Measurements from ENCODE around the gene SH3BP4. TPM values are rescaled to one million over a fixed set of nuclear protein-coding genes. Genes with fewer than 3 reads are reported as not detected.
A peak's percentile ranks its signal among the peaks of the same experiment; 100 is the strongest.

Gene SH3BP4
- polyA plus RNA-seq, 4 donors, result 3.6 to 36.7 (median 17.4) TPM

- Histone ChIP-seq H3K27me3 (ENCODE audit: control insufficient read depth in 3 of 3, insufficient read depth in 3 of 3, low read length in 3 of 3) (no peaks in the 10 kb centered on the region), H3K4me3 (ENCODE audit: low read depth in 1 of 3, low read length in 3 of 3) (no peak overlapping the region), H3K27ac (ENCODE audit: low read depth in 1 of 3, low read length in 2 of 3) (no peak overlapping the region), H3K36me3 (ENCODE audit: control insufficient read depth in 3 of 3, insufficient read depth in 2 of 3, low read depth in 1 of 3, low read length in 3 of 3) (peaks cover 0 to 13% (median 0%) of the 10 kb centered on the region in 3 donors), H3K9me3 (ENCODE audit: control insufficient read depth in 2 of 2, insufficient read depth in 1 of 2, low read depth in 1 of 2, low read length in 1 of 2) (no peaks in the 10 kb centered on the region), H3K4me1 (ENCODE audit: control insufficient read depth in 3 of 3, insufficient read depth in 2 of 3, low read depth in 1 of 3, low read length in 2 of 3) (peaks cover 0 to 25% (median 7%) of the 10 kb centered on the region in 3 donors)
- DNase-seq, result no peak
- 52 to 67% (median 55%) methylated on average over 3 of the region's 3 CpGs for WGBS, 3 donors
- no peak for FAIRE-seq
Measured at GRCh38 chr2:234957834-234958135, 6.0 kb downstream of the SH3BP4 start.

DNA sequence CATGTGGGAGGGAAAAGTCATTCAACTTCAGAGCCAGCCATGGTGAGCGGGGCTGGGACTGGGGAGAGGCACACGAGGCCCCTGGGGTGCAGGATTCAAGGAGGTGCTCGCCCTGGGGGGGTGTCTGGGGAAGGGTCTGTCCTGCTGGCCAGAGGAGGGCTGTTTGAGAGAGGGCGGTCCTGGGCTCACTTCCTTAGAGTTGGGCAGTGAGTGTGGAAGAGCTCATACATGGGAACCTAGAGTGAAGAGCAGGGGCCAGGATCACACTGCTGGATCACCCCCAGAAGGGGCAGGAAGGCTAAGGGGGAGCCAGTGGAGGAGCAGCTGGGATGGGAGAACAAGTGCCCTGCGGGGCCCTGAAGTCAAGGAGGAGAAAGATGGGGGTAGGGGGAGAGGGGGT is 6.5 kb downstream of the SH3BP4 start:
- H3K36me3 ChIP-seq (ENCODE audit: control insufficient read depth in 3 of 3, insufficient read depth in 2 of 3, low read depth in 1 of 3, low read length in 3 of 3), result peaks cover 0 to 13% (median 0%) of the 10 kb centered on the region in 3 donors
- no peak overlapping the region for H3K27ac ChIP-seq (ENCODE audit: low read depth in 1 of 3, low read length in 2 of 3)
- H3K4me1 ChIP-seq (ENCODE audit: control insufficient read depth in 3 of 3, insufficient read depth in 2 of 3, low read depth in 1 of 3, low read length in 2 of 3), result peaks cover 0 to 23% (median 7%) of the 10 kb centered on the region in 3 donors
- no peaks in the 10 kb centered on the region for H3K27me3 ChIP-seq (ENCODE audit: control insufficient read depth in 3 of 3, insufficient read depth in 3 of 3, low read length in 3 of 3)
- no peaks in the 10 kb centered on the region for H3K9me3 ChIP-seq (ENCODE audit: control insufficient read depth in 2 of 2, insufficient read depth in 1 of 2, low read depth in 1 of 2, low read length in 1 of 2)
- H3K4me3 ChIP-seq (ENCODE audit: low read depth in 1 of 3, low read length in 3 of 3), result no peak overlapping the region
- no peak for FAIRE-seq
- no peak for DNase-seq
- 81 to 84% (median 84%) methylated on average over 5 of the region's 5 CpGs for WGBS, 3 donors

- Histone ChIP-seq H3K4me1 (ENCODE audit: control insufficient read depth in 3 of 3, insufficient read depth in 2 of 3, low read depth in 1 of 3, low read length in 2 of 3) (peaks cover 0 to 19% (median 7%) of the 10 kb centered on the region in 3 donors), H3K36me3 (ENCODE audit: control insufficient read depth in 3 of 3, insufficient read depth in 2 of 3, low read depth in 1 of 3, low read length in 3 of 3) (peaks cover 0 to 18% (median 0%) of the 10 kb centered on the region in 3 donors), H3K4me3 (ENCODE audit: low read depth in 1 of 3, low read length in 3 of 3) (no peak overlapping the region), H3K27me3 (ENCODE audit: control insufficient read depth in 3 of 3, insufficient read depth in 3 of 3, low read length in 3 of 3) (no peaks in the 10 kb centered on the region), H3K9me3 (ENCODE audit: control insufficient read depth in 2 of 2, insufficient read depth in 1 of 2, low read depth in 1 of 2, low read length in 1 of 2) (no peaks in the 10 kb centered on the region), H3K27ac (ENCODE audit: low read depth in 1 of 3, low read length in 2 of 3) (no peak overlapping the region)
- DNase-seq, result no peak
- WGBS, 3 donors, result 65 to 79% (median 71%) methylated on average over 10 of the region's 10 CpGs
- FAIRE-seq, result no peak
Measured at GRCh38 chr2:234958746-234959395, 7.1 kb downstream of the SH3BP4 start.

DNA sequence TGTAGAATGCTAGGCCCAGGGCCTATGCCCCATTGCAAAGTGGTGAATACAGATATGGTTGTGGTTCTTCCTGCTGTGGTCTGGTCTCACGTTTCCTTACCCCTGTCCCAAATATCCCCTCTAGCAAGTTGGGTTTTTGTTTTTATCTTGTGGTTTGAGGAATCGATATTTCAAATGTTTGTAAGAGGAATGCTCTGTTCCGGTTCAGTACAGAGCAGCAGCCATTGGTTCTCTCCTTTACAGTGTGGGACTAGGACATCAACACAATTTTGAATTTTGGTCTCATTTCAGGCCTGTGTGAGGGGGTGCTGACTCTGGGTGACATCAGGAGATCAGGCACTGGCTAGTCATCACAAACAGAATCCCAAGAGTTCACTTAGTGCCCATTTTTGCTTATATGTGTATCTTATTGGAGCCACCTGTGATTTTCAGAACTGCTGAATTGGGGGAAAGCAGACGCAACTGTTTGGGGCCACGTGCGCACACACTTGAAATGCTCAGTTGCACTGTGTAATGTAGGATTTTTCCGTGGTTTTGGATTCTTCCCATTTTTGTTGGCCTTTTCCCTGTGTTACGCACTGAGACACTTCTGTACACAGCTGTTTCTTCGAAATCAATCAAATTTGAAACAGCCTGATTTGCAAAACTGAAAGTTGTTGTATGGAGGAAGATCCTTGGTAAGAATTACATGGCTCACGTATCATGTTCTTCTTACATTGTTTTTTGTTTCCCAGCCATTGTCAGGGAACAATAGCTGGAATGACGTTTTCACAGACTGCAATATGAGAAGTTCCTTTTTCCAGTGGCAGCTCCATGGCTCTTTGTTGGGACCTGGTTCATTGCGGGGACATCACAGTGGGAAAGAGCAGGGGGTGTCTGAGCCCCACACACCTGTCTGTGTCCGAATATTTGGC is 8.6 kb downstream of the SH3BP4 start:
- WGBS, 3 donors, result 61 to 77% (median 66%) methylated on average over 13 of the region's 13 CpGs
- FAIRE-seq (no peak), DNase-seq (no peak)
- Histone ChIP-seq H3K4me1 (ENCODE audit: control insufficient read depth in 3 of 3, insufficient read depth in 2 of 3, low read depth in 1 of 3, low read length in 2 of 3) (peaks cover 0 to 12% (median 3%) of the 10 kb centered on the region in 3 donors), H3K36me3 (ENCODE audit: control insufficient read depth in 3 of 3, insufficient read depth in 2 of 3, low read depth in 1 of 3, low read length in 3 of 3) (peaks cover 0 to 28% (median 0%) of the 10 kb centered on the region in 3 donors), H3K9me3 (ENCODE audit: control insufficient read depth in 2 of 2, insufficient read depth in 1 of 2, low read depth in 1 of 2, low read length in 1 of 2) (no peaks in the 10 kb centered on the region), H3K27me3 (ENCODE audit: control insufficient read depth in 3 of 3, insufficient read depth in 3 of 3, low read length in 3 of 3) (no peaks in the 10 kb centered on the region), H3K4me3 (ENCODE audit: low read depth in 1 of 3, low read length in 3 of 3) (no peak overlapping the region), H3K27ac (ENCODE audit: low read depth in 1 of 3, low read length in 2 of 3) (peak overlapping the region in 1 of 3 donors; percentile 73)

DNA sequence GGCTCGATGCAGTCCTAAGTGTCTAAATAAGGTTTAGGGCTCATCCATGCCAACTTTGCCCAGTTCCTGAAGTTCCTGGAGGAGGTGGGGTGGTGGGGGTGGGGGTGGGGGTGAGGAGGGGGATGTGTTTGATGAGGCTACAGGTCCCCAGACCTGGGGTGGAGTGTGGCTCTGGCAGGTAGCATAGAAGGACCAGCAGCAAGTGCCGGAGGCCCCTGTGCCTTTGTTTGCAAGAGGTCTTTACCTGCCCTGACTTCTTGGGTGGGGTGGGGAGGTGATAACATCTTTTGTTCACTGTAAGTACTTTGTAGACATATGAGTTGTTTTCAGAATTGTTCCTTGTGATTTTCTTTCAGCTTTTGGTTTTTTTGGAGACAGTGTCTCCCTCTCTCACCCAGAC is 10.0 kb downstream of the SH3BP4 start:
- 77 to 88% (median 84%) methylated on average over 2 of the region's 2 CpGs for WGBS, 3 donors
- no peak overlapping the region for H3K4me3 ChIP-seq (ENCODE audit: low read depth in 1 of 3, low read length in 3 of 3)
- DNase-seq (no peak), FAIRE-seq (no peak)
- H3K27me3 ChIP-seq (ENCODE audit: control insufficient read depth in 3 of 3, insufficient read depth in 3 of 3, low read length in 3 of 3), result no peaks in the 10 kb centered on the region
- no peak overlapping the region for H3K27ac ChIP-seq (ENCODE audit: low read depth in 1 of 3, low read length in 2 of 3)
- H3K9me3 ChIP-seq (ENCODE audit: control insufficient read depth in 2 of 2, insufficient read depth in 1 of 2, low read depth in 1 of 2, low read length in 1 of 2), result no peaks in the 10 kb centered on the region
- peaks cover 0 to 3% (median 3%) of the 10 kb centered on the region in 3 donors for H3K4me1 ChIP-seq (ENCODE audit: control insufficient read depth in 3 of 3, insufficient read depth in 2 of 3, low read depth in 1 of 3, low read length in 2 of 3)
- H3K36me3 ChIP-seq (ENCODE audit: control insufficient read depth in 3 of 3, insufficient read depth in 2 of 3, low read depth in 1 of 3, low read length in 3 of 3), result peaks cover 0 to 28% (median 0%) of the 10 kb centered on the region in 3 donors

DNA sequence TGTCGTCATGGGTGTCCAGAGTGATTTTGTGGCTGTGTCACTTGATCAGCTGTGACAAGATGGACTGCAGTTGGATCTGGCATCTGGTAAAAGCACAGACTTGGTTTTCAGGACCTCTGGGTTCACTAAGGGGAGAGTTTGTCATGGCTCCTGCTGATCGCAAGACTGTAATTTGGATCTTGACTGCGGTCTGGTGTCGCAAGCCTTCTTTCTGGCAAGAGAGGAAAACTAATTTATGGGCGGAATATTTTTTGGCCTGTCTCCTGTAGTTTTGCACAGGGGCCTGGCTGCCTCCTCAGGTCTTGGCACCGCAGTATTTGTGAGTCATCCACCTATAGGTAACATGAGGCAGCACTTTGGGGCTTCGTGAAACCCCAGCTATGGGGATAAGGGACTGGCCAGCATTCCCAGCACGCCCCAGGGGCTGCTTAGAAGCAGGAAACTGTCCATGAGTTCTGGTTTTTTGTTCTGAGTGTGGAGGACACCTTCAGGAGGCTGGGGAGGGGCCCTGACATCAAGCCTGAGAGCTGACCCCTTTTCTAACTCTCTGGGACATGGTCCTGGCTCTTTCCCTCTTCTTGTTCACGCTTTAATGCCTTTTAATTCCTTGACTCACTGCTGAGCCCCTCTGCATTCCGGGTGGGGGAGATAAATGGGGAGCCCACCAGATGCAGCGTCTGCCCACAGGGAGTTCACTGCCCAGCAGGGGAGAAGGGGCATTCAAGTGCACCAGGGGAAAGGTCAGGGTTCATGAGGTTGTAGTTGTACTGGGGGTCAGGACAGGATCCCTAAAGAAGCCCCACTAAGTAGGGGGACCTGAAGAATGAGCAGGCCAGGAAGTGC is 12.2 kb downstream of the SH3BP4 start:
- Histone ChIP-seq H3K4me1 (ENCODE audit: control insufficient read depth in 3 of 3, insufficient read depth in 2 of 3, low read depth in 1 of 3, low read length in 2 of 3) (no peaks in the 10 kb centered on the region), H3K27ac (ENCODE audit: low read depth in 1 of 3, low read length in 2 of 3) (no peak overlapping the region), H3K9me3 (ENCODE audit: control insufficient read depth in 2 of 2, insufficient read depth in 1 of 2, low read depth in 1 of 2, low read length in 1 of 2) (no peaks in the 10 kb centered on the region), H3K36me3 (ENCODE audit: control insufficient read depth in 3 of 3, insufficient read depth in 2 of 3, low read depth in 1 of 3, low read length in 3 of 3) (peaks cover 0 to 27% (median 0%) of the 10 kb centered on the region in 3 donors), H3K27me3 (ENCODE audit: control insufficient read depth in 3 of 3, insufficient read depth in 3 of 3, low read length in 3 of 3) (no peaks in the 10 kb centered on the region), H3K4me3 (ENCODE audit: low read depth in 1 of 3, low read length in 3 of 3) (no peak overlapping the region)
- 72 to 76% (median 75%) methylated on average over 11 of the region's 11 CpGs for WGBS, 3 donors
- FAIRE-seq, result no peak
- DNase-seq, result no peak

GRCh38 chr2:234964631-234965461 is 13.0 kb downstream of the SH3BP4 start:
- FAIRE-seq (no peak), DNase-seq (no peak)
- WGBS, 3 donors, result 71 to 72% (median 71%) methylated on average over 17 to 18 of the region's 18 CpGs
- no peaks in the 10 kb centered on the region for H3K4me1 ChIP-seq (ENCODE audit: control insufficient read depth in 3 of 3, insufficient read depth in 2 of 3, low read depth in 1 of 3, low read length in 2 of 3)
- H3K9me3 ChIP-seq (ENCODE audit: control insufficient read depth in 2 of 2, insufficient read depth in 1 of 2, low read depth in 1 of 2, low read length in 1 of 2), result no peaks in the 10 kb centered on the region
- H3K36me3 ChIP-seq (ENCODE audit: control insufficient read depth in 3 of 3, insufficient read depth in 2 of 3, low read depth in 1 of 3, low read length in 3 of 3), result peaks cover 0 to 28% (median 0%) of the 10 kb centered on the region in 3 donors
- no peak overlapping the region for H3K4me3 ChIP-seq (ENCODE audit: low read depth in 1 of 3, low read length in 3 of 3)
- no peak overlapping the region for H3K27ac ChIP-seq (ENCODE audit: low read depth in 1 of 3, low read length in 2 of 3)
- no peaks in the 10 kb centered on the region for H3K27me3 ChIP-seq (ENCODE audit: control insufficient read depth in 3 of 3, insufficient read depth in 3 of 3, low read length in 3 of 3)

All from small intestine (tissue), 7 donors.